ENCODE data around the gene ROPN1. TPM values are rescaled to one million over a fixed set of nuclear protein-coding genes. Genes with fewer than 3 reads are reported as not detected.

ROPN1 gene
- total and polyA plus RNA-seq, 2 of the 4 experiments (the other 2 are of a cell fraction): 0.03 to 0.18 TPM

- intact Hi-C loops (cut with micrococcal nuclease): loop anchor here (2.0 kb wide), 1 partner anchor 137 kb away; no protein-coding TSS in a partner anchor
- TF ChIP-seq USF2 (IDR thresholded peaks at IDR 0.05; ENCODE audit: low read depth, low read length): no peak
- no peak for TF ChIP-seq SMC3 (IDR thresholded peaks at IDR 0.05; ENCODE audit: low read depth, low read length)
- TF ChIP-seq FOS (IDR thresholded peaks at IDR 0.05; ENCODE audit: low read depth, low read length): no peak
- H3K4me3 ChIP-seq (ENCODE audit: insufficient read depth, low read depth, low read length): no peak overlapping the region
- no peak overlapping the region for H2BK5ac ChIP-seq (ENCODE audit: low read depth, low read length, poor library complexity, severe bottlenecking)
- no peak overlapping the region for H3K4me2 ChIP-seq (ENCODE audit: low read depth, low read length)
- no TSS peak for BruUV-seq (replicated peaks)
- no CpG with 5 or more reads among the region's 1 CpG for WGBS, 2 experiments (ENCODE audit: extremely low coverage in 2 of 2, insufficient read length in 1 of 2)
- no peak overlapping the region for H2BK20ac ChIP-seq (ENCODE audit: low read depth, low read length)
- H4K91ac ChIP-seq (ENCODE audit: insufficient read depth, low read depth, low read length): no peak overlapping the region
- H2AK9ac ChIP-seq (replicated peaks; ENCODE audit: low read depth, low read length, poor library complexity): no peak overlapping the region
- no peaks in the 10 kb centered on the region for H4K20me1 ChIP-seq (ENCODE audit: insufficient read depth, low read length)
- no peak overlapping the region for H3K9ac ChIP-seq (ENCODE audit: low read depth, low read length)
- H3K36me3 ChIP-seq (ENCODE audit: control insufficient read depth, insufficient read depth, low read length): peaks cover 15% of the 10 kb centered on the region
- H4K5ac ChIP-seq (ENCODE audit: low read depth, low read length): no peak overlapping the region
- H2AK5ac ChIP-seq (ENCODE audit: low read depth, low read length): no peak overlapping the region
- no peak overlapping the region for H3K18ac ChIP-seq (ENCODE audit: low read depth, low read length)
- no peak overlapping the region for H3K56ac ChIP-seq (ENCODE audit: extremely low read depth, insufficient read depth, low read length)
- no peak overlapping the region for H2AFZ ChIP-seq (replicated peaks; ENCODE audit: low read length, poor library complexity)
- H4K8ac ChIP-seq (ENCODE audit: low read depth in 2 of 2, low read length in 2 of 2): no peak overlapping the region
- H3K14ac ChIP-seq (replicated peaks; ENCODE audit: low read depth, low read length): no peak overlapping the region
- ChIA-PET CTCF (interaction anchor here (1.0 to 1.4 kb wide), 2 partner anchors 19 to 56 kb away, joined by 3 read pairs; partner anchors contain the start of gene CCDC14), POLR2A (ENCODE audit: unreplicated experiment) (no interaction called here)
- H3K27me3 ChIP-seq (ENCODE audit: control insufficient read depth, insufficient read depth, low read length): no peaks in the 10 kb centered on the region
- peaks cover 2% of the 10 kb centered on the region; the same call in 1 of the 2 replicates for H3K4me1 ChIP-seq (ENCODE audit: control insufficient read depth, insufficient read depth, low read length)
- in situ Hi-C loops (cut with MboI; ENCODE audit: low sequenced_read_pairs): no loop called here
- no peaks in the 10 kb centered on the region for H3K9me3 ChIP-seq (ENCODE audit: control insufficient read depth, insufficient read depth, low read length)
- H3K9me1 ChIP-seq (ENCODE audit: insufficient read depth, low read length): no peaks in the 10 kb centered on the region
- no peak overlapping the region for H3K27ac ChIP-seq (ENCODE audit: insufficient read depth, low read length)
- DNase-seq (no peak), ATAC-seq (ENCODE audit: low read depth) (no peak)
- H2BK120ac ChIP-seq (ENCODE audit: low read depth, low read length): no peak overlapping the region
- H2BK15ac ChIP-seq (ENCODE audit: low read depth, low read length): no peak overlapping the region
- no peak overlapping the region for H3K4ac ChIP-seq (ENCODE audit: low read depth, low read length)
- H3K23ac ChIP-seq (ENCODE audit: low read depth, low read length): no peak overlapping the region
- peaks cover 4 to 9% of the 10 kb centered on the region in 2 experiments; a peak in 2 of 4 replicates for H3K79me1 ChIP-seq (ENCODE audit: low read depth in 1 of 2, low read length in 2 of 2)
- dilution Hi-C loops (cut with HindIII; ENCODE audit: low sequenced_read_pairs, unreplicated experiment): no loop called here
These were observed 50.4 kb downstream of the ROPN1 start for GRCh38 chr3:123941542-123941941.

Data from IMR-90 (cell line).